Cardiac muscle cell (in vitro differentiated cells and primary cell): ENCODE data around the gene CHD3. TPM values are rescaled to one million over a fixed set of nuclear protein-coding genes. Genes with fewer than 3 reads are reported as not detected.

Source experiments
- DNase-seq, 2 donors: peaks; one replicate each; pipeline versions ENCODE4 v3.0.0 to v3.0.0-alpha.2; 2010 to 2017; ENCODE audit warnings: low read depth in 1 of 2, low spot score in 1 of 2
- H3K27ac ChIP-seq: fragments of 200-600 bp; sonication (generic); 2 replicates; pipeline ENCODE4 v1.5.1; 2016
- H3K27me3 ChIP-seq: fragments of 200-600 bp; sonication (generic); 2 replicates; pipeline ENCODE4 v1.6.0; 2016; ENCODE audit warnings: control low read depth
- H3K36me3 ChIP-seq: fragments of 200-600 bp; sonication (generic); 2 replicates; pipeline ENCODE4 v1.5.1; 2016; ENCODE audit warnings: control low read depth
- H3K4me1 ChIP-seq: fragments of 200-600 bp; sonication (generic); 2 replicates; pipeline ENCODE4 v1.8.1; 2017; ENCODE audit warnings: low read depth, mild to moderate bottlenecking, mixed run types
- H3K4me3 ChIP-seq: fragments of 200-600 bp; sonication (generic); 2 replicates; pipeline ENCODE4 v1.5.1; 2016; ENCODE audit warnings: mild to moderate bottlenecking
- H3K9me3 ChIP-seq: fragments of 200-600 bp; sonication (generic); 2 replicates; pipeline ENCODE4 v1.5.1; 2017; ENCODE audit warnings: low read depth, mild to moderate bottlenecking, control low read depth
- polyA plus RNA-seq: library from polyadenylated mRNA; unstranded; fragments of >200 nt; fragmentation: Nextera tagmentation; extraction: Ambion mirVana; gene quantifications from 2 replicates; pipeline ENCODE4 v1.2.1, GENCODE V29; 2016
- total RNA-seq: library from RNA; depleted of rRNA; stranded (reverse); fragments of >200 nt; gene quantifications from 2 replicates; pipeline ENCODE4 v1.2.3, GENCODE V29; 2016
- TF ChIP-seq, protein P1 (sequence below): IDR thresholded peaks from 2 replicates; pipeline ENCODE4 v1.5.1; 2012; ENCODE audit warnings: low read depth, mild to moderate bottlenecking, low read length

The CHD3 gene
- total RNA-seq = 40.2 and 64.7 TPM in 2 replicates
- polyA plus RNA-seq = 15.9 and 19.7 TPM in 2 replicates

DNA sequence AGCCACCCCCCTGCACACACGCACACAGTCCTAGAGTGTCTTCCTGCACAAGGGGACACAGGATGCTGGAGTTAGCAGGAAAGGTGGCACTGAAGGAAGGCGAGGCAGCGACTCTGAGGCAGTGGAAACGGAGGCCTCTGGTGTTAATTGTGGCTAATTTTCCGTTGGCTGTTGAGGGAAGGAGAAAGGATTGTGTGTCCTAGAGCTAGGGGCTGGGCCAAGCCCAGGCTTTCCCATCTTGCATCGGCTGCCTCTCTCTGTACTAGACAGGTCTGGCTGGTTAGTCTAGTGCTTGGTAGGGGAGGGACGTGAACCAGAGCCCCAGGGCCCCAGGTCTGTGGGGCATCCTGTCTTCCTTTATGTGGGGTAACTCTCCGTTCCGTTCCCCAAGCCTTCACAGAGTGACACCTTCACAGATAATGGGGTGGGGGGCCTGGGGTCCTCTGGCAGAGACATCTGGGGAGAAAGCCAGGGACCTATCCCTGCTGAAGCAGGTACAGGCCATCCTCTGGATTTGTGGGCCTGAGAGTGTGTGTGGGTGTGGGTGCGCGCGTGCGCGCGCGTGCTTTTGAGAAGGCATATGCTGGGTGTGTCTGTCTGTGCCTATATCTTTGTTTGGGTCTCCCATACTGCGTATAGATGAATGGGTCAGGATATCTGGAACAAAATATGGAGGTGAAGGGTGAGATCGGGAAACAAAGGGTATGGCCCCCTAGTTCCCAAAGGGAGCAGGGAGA is at the start of gene CHD3:
TSS of gene CHD3 (plus strand) at position 606 of the 737 bp plus-strand sequence. CDS start 212 bp downstream, outside the sequence.
- no peaks in the 10 kb centered on the region for H3K9me3 ChIP-seq
- H3K4me1 ChIP-seq = peaks cover 40% of the 10 kb centered on the region
- TF ChIP-seq, protein P1, sequence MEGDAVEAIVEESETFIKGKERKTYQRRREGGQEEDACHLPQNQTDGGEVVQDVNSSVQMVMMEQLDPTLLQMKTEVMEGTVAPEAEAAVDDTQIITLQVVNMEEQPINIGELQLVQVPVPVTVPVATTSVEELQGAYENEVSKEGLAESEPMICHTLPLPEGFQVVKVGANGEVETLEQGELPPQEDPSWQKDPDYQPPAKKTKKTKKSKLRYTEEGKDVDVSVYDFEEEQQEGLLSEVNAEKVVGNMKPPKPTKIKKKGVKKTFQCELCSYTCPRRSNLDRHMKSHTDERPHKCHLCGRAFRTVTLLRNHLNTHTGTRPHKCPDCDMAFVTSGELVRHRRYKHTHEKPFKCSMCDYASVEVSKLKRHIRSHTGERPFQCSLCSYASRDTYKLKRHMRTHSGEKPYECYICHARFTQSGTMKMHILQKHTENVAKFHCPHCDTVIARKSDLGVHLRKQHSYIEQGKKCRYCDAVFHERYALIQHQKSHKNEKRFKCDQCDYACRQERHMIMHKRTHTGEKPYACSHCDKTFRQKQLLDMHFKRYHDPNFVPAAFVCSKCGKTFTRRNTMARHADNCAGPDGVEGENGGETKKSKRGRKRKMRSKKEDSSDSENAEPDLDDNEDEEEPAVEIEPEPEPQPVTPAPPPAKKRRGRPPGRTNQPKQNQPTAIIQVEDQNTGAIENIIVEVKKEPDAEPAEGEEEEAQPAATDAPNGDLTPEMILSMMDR = no peak
- H3K36me3 ChIP-seq = peaks cover 11% of the 10 kb centered on the region
- peak within 1 kb of the TSS; percentile 90 for H3K27ac ChIP-seq
- DNase-seq = peak; percentile 12 to 34
- H3K27me3 ChIP-seq = no peaks in the 10 kb centered on the region
- peak within 1 kb of the TSS; percentile 90 for H3K4me3 ChIP-seq

GRCh38 chr17:7839190-7839875 is 49.3 kb upstream of the CHD3 start:
- no peaks in the 10 kb centered on the region for H3K36me3 ChIP-seq
- no peaks in the 10 kb centered on the region for H3K9me3 ChIP-seq
- DNase-seq = no peak
- peaks cover 25% of the 10 kb centered on the region for H3K4me1 ChIP-seq
- no peak overlapping the region for H3K4me3 ChIP-seq
- H3K27ac ChIP-seq = peak overlapping the region; percentile 87
- H3K27me3 ChIP-seq = no peaks in the 10 kb centered on the region
- TF ChIP-seq, protein P1 = no peak

- Histone ChIP-seq H3K4me3 (no peak overlapping the region), H3K9me3 (no peaks in the 10 kb centered on the region), H3K4me1 (peaks cover 25% of the 10 kb centered on the region), H3K27me3 (no peaks in the 10 kb centered on the region), H3K36me3 (no peaks in the 10 kb centered on the region), H3K27ac (peak overlapping the region; percentile 94)
- DNase-seq = peak; percentile 35 to 47
- TF ChIP-seq, protein P1 = no peak
Measured at GRCh38 chr17:7839876-7840261, 48.7 kb upstream of the CHD3 start.

- DNase-seq = no peak
- H3K4me3 ChIP-seq = no peak overlapping the region
- TF ChIP-seq, protein P1 = no peak
- H3K27ac ChIP-seq = peak overlapping the region; percentile 94
- H3K9me3 ChIP-seq = no peaks in the 10 kb centered on the region
- H3K36me3 ChIP-seq = peaks cover 1% of the 10 kb centered on the region
- peaks cover 29% of the 10 kb centered on the region for H3K4me1 ChIP-seq
- H3K27me3 ChIP-seq = no peaks in the 10 kb centered on the region
Measured at GRCh38 chr17:7840441-7840840, 48.1 kb upstream of the CHD3 start.

GRCh38 chr17:7840875-7841274 is 47.7 kb upstream of the CHD3 start:
- TF ChIP-seq, protein P1 = no peak
- H3K27ac ChIP-seq = peak overlapping the region; percentile 94
- peaks cover 29% of the 10 kb centered on the region for H3K4me1 ChIP-seq

More at GRCh38 chr17:7840875-7841274, 47.7 kb upstream of the CHD3 start:
- Histone ChIP-seq H3K36me3 (peaks cover 6% of the 10 kb centered on the region), H3K27me3 (no peaks in the 10 kb centered on the region), H3K9me3 (no peaks in the 10 kb centered on the region), H3K4me3 (peak overlapping the region; percentile 40)
- DNase-seq = no peak
